Lung (tissue), 12 donors: ENCODE measurements around the gene DENR. TPM values are rescaled to one million over a fixed set of nuclear protein-coding genes. Genes with fewer than 3 reads are reported as not detected.
"Not testable (repeated sequence)": the region's sequence is repeated elsewhere in the genome, so short reads cannot be mapped to it uniquely, and the experiment has no call there.

Experiments used
- ATAC-seq: fragments of 200-7000 bp; cut with Tn5 transposase; one replicate; pipeline ENCODE4 v1.9.1; 2020; ENCODE audit warnings: moderate number of reproducible peaks; ENCODE audit not compliant: insufficient read depth, low FRiP score
- DNase-seq, 3 donors: peaks; one replicate each; pipeline ENCODE4 v3.0.0-alpha.2; 2013 to 2017
- H3K27ac ChIP-seq, 2 donors: one replicate each; pipeline ENCODE4 v1.5.1; 2013; ENCODE audit warnings: mild to moderate bottlenecking in 2 of 2, moderate library complexity in 2 of 2, control low read depth in 1 of 2, inconsistent platforms in 1 of 2, low read depth in 1 of 2, low read length in 1 of 2
- H3K27me3 ChIP-seq, 3 donors: one replicate each; pipeline ENCODE4 v1.5.1; 2013; ENCODE audit warnings: low read length in 2 of 3; ENCODE audit not compliant: control insufficient read depth in 3 of 3, insufficient read depth in 3 of 3
- H3K36me3 ChIP-seq, 4 donors: one replicate each; pipeline ENCODE4 v1.5.1; 2013; ENCODE audit warnings: low read length in 4 of 4, mild to moderate bottlenecking in 1 of 4, moderate library complexity in 1 of 4; ENCODE audit not compliant: control insufficient read depth in 4 of 4, insufficient read depth in 4 of 4
- H3K4me1 ChIP-seq, 5 donors: one replicate each; pipeline ENCODE4 v1.5.1; 2013; ENCODE audit warnings: low read length in 5 of 5, mild to moderate bottlenecking in 2 of 5, moderate library complexity in 1 of 5; ENCODE audit not compliant: control insufficient read depth in 5 of 5, insufficient read depth in 5 of 5
- H3K4me3 ChIP-seq: one replicate; pipeline ENCODE4 v1.5.1; 2013; ENCODE audit warnings: mild to moderate bottlenecking, control low read depth, moderate library complexity
- H3K9ac ChIP-seq, 2 donors: one replicate each; pipeline ENCODE4 v1.5.1; 2013; ENCODE audit warnings: low read length in 2 of 2, control low read depth in 1 of 2; ENCODE audit not compliant: insufficient read depth in 1 of 2
- H3K9me3 ChIP-seq, 4 donors: one replicate each; pipeline ENCODE4 v1.5.1; 2013; ENCODE audit warnings: low read length in 3 of 4, mild to moderate bottlenecking in 1 of 4, moderate library complexity in 1 of 4; ENCODE audit not compliant: control insufficient read depth in 4 of 4, insufficient read depth in 3 of 4
- CTCF ChIP-seq: IDR thresholded peaks from 2 replicates; pipeline ENCODE4 v1.5.1; 2012; ENCODE audit warnings: mild to moderate bottlenecking; ENCODE audit errors: control extremely low read depth, extremely low read depth
- WGBS, 2 donors: extraction: QIAGEN DNeasy Blood & Tissue Kit; methylation state at CpG; one replicate each; pipeline ENCODE4 v1.1.7; 2013; 5-methylcytosine and 5-hydroxymethylcytosine counted together
- polyA plus RNA-seq, 2 donors: library from polyadenylated mRNA; stranded (reverse); fragments of 200-250 nt; gene quantifications; one replicate each; pipeline ENCODE4 v1.2.1, GENCODE V29; 2013
- total RNA-seq, 2 donors: library from RNA; depleted of rRNA in 1 of 2; stranded (reverse); fragments of >200 nt in 1 of 2; gene quantifications; one replicate each; pipeline ENCODE4 v1.2.1, GENCODE V29; 2014 to 2021
- donor health status: control.
- donor health status: control.
- donor health status: Bipolar disorder and iron deficiency.
- donor health status: healthy.
- donor health status: DM: yes; HTN: yes; CAD: no.

The DENR gene
- total and polyA plus RNA-seq, 4 donors: 19.5 to 40.2 (median 25.6) TPM

GRCh38 chr12:122747224-122748135 is 5.1 kb upstream of the DENR start:
- 74 to 80% methylated on average over 9 of the region's 9 CpGs for whole genome bisulfite sequencing, 2 donors
- H3K27me3 ChIP-seq: no peaks in the 10 kb centered on the region
- no peak overlapping the region for H3K9ac ChIP-seq
- no peak overlapping the region for H3K4me3 ChIP-seq
- ATAC-seq (no peak), DNase-seq (no peak)
- H3K27ac ChIP-seq: no peak overlapping the region
- no peak for TF ChIP-seq CTCF
- no peaks in the 10 kb centered on the region for H3K9me3 ChIP-seq
- H3K4me1 ChIP-seq: no peaks in the 10 kb centered on the region
- no peaks in the 10 kb centered on the region for H3K36me3 ChIP-seq

DNA sequence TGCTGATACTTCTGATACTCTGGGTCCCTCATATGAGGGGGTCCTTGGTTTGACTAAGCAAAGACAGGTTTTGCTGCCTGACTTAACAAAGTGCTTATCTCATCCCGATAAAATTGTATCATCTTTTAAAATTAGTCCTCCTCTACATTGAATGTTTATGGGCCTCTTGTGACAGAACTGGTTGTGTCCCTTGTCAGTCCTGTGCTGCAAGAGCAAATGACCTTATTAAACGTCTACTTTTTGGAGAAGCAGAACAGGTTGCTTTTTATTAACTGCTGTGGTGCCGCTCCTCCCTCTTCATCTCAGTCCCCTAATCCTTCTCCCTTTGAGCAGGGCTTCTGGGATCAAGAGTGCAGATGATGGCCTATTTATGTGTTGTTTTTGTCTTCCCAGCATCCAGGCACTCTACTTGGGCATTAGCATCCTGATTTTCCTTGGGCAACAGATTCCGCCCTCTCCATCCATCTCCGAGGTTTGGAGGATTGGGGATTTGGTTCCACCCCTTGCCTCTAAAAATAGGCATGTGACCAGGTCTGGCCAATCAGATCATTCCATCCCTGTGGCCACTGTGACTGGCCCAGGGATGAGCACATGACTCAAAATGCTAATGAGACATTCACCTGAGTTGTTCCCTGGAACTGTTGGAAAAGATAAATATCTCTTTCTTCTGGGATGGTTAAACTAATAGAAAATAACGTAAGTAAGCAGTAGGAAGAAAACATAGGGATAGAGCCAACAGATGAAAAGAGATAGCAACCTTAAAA is 2.9 kb upstream of the DENR start:
- H3K9me3 ChIP-seq: no peaks in the 10 kb centered on the region
- no peak for TF ChIP-seq CTCF
- H3K4me3 ChIP-seq: no peak overlapping the region
- peaks cover 0 to 10% (median 2%) of the 10 kb centered on the region in 4 donors for H3K36me3 ChIP-seq
- 82 to 83% methylated on average over 6 of the region's 6 CpGs for WGBS, 2 donors
- no peak overlapping the region for H3K9ac ChIP-seq
- H3K4me1 ChIP-seq: peaks cover 0 to 8% (median 3%) of the 10 kb centered on the region in 5 donors
- no peak overlapping the region for H3K27ac ChIP-seq
- no peaks in the 10 kb centered on the region for H3K27me3 ChIP-seq
- ATAC-seq (no peak), DNase-seq (no peak)

GRCh38 chr12:122750781-122751515 is 1.7 kb upstream of the DENR start:
- H3K36me3 ChIP-seq: peaks cover 0 to 18% (median 7%) of the 10 kb centered on the region in 4 donors
- DNase-seq, H3K4me3 ChIP-seq, H3K27me3 ChIP-seq, H3K27ac ChIP-seq, H3K9ac ChIP-seq, H3K9me3 ChIP-seq, H3K4me1 ChIP-seq, ATAC-seq: not testable (repeated sequence)
- WGBS, 2 donors: 60 to 66% methylated on average over 17 of the region's 17 CpGs
